ENCODE results near the gene IBTK. TPM values are rescaled to one million over a fixed set of nuclear protein-coding genes. Genes with fewer than 3 reads are reported as not detected.

IBTK gene
- total RNA-seq, 1 donor from 2014 or later = 29.4 TPM

- intact Hi-C loops (cut with DNase I) = no loop called here
- TF ChIP-seq CTCF (IDR thresholded peaks at IDR 0.05) = no peak
- Histone ChIP-seq H3K27ac (no peak overlapping the region), H3K27me3 (no peaks in the 10 kb centered on the region), H3K36me3 (peaks cover 92% of the 10 kb centered on the region), H3K4me3 (no peak overlapping the region), H3K4me1 (no peaks in the 10 kb centered on the region), H3K9me3 (no peaks in the 10 kb centered on the region)
- no peak for ATAC-seq
- DNase-seq = no peak
These were observed 30.4 kb downstream of the IBTK start for GRCh38 chr6:82217018-82217586.

GRCh38 chr6:82216549-82216948 is 31.0 kb downstream of the IBTK start:
- ATAC-seq (peak; percentile 52), DNase-seq (no peak)
- H3K4me1 ChIP-seq = no peaks in the 10 kb centered on the region
- TF ChIP-seq CTCF (IDR thresholded peaks at IDR 0.05) = no peak
- intact Hi-C loops (cut with DNase I) = no loop called here
- H3K36me3 ChIP-seq = peaks cover 92% of the 10 kb centered on the region
- H3K27ac ChIP-seq = no peak overlapping the region
- H3K27me3 ChIP-seq = no peaks in the 10 kb centered on the region
- no peaks in the 10 kb centered on the region for H3K9me3 ChIP-seq
- no peak overlapping the region for H3K4me3 ChIP-seq

GRCh38 chr6:82211326-82211725 is 36.2 kb downstream of the IBTK start:
- Histone ChIP-seq H3K4me1 (no peaks in the 10 kb centered on the region), H3K4me3 (no peak overlapping the region), H3K27ac (no peak overlapping the region), H3K36me3 (peaks cover 78% of the 10 kb centered on the region), H3K27me3 (no peaks in the 10 kb centered on the region), H3K9me3 (no peaks in the 10 kb centered on the region)
- DNase-seq (no peak), ATAC-seq (no peak)
- intact Hi-C loops (cut with DNase I) = no loop called here
- TF ChIP-seq CTCF (IDR thresholded peaks at IDR 0.05) = no peak

GRCh38 chr6:82208913-82209312 is 38.6 kb downstream of the IBTK start:
- no peak for DNase-seq

GRCh38 chr6:82205930-82206392 is 41.6 kb downstream of the IBTK start:
- DNase-seq = no peak
- TF ChIP-seq CTCF (IDR thresholded peaks at IDR 0.05) = no peak
- Histone ChIP-seq H3K9me3 (no peaks in the 10 kb centered on the region), H3K36me3 (peaks cover 72% of the 10 kb centered on the region), H3K27ac (no peak overlapping the region), H3K27me3 (no peaks in the 10 kb centered on the region), H3K4me3 (no peak overlapping the region), H3K4me1 (no peaks in the 10 kb centered on the region)
- no peak for ATAC-seq
- intact Hi-C loops (cut with DNase I) = no loop called here

More at GRCh38 chr6:82208913-82209312, 38.6 kb downstream of the IBTK start:
- Histone ChIP-seq H3K36me3 (peaks cover 69% of the 10 kb centered on the region), H3K4me3 (no peak overlapping the region), H3K27me3 (no peaks in the 10 kb centered on the region), H3K9me3 (no peaks in the 10 kb centered on the region), H3K4me1 (no peaks in the 10 kb centered on the region), H3K27ac (no peak overlapping the region)
- ATAC-seq = no peak
- no peak for TF ChIP-seq CTCF (IDR thresholded peaks at IDR 0.05)
- intact Hi-C loops (cut with DNase I) = no loop called here

- no peak overlapping the region for H3K4me3 ChIP-seq
- no peak for DNase-seq
- H3K9me3 ChIP-seq = no peaks in the 10 kb centered on the region
- H3K27me3 ChIP-seq = no peaks in the 10 kb centered on the region
- H3K27ac ChIP-seq = no peak overlapping the region
- H3K4me1 ChIP-seq = no peaks in the 10 kb centered on the region
- peaks cover 73% of the 10 kb centered on the region for H3K36me3 ChIP-seq
- TF ChIP-seq CTCF (IDR thresholded peaks at IDR 0.05) = no peak
- no peak for ATAC-seq
- intact Hi-C loops (cut with DNase I) = no loop called here
These were observed 43.5 kb downstream of the IBTK start for GRCh38 chr6:82204020-82204419.

Measured in upper lobe of right lung (tissue), 1 donor.